Liver (tissue), 3 donors: Measurements from ENCODE around the gene FIBCD1.

Experiments used
- ATF3 ChIP-seq: IDR thresholded peaks from 2 replicates; pipeline ENCODE4 v1.6.1; 2016; ENCODE audit warnings: antibody characterized with exemption
- CTCF ChIP-seq: fragments of 150-350 bp; IDR thresholded peaks from 2 replicates; pipeline ENCODE4 v1.5.1; 2017; ENCODE audit warnings: improper control_type of control experiment, low read depth, low read length; ENCODE audit not compliant: missing input control
- HNF4G ChIP-seq: IDR thresholded peaks from 2 replicates; pipeline ENCODE4 v1.6.1; 2016; ENCODE audit warnings: antibody characterized with exemption
- JUND ChIP-seq, 2 donors: IDR thresholded peaks; 2 replicates each; pipeline ENCODE4 v1.6.1; 2016; ENCODE audit warnings: antibody characterized with exemption in 2 of 2
- NR2F2 ChIP-seq: IDR thresholded peaks from 2 replicates; pipeline ENCODE4 v1.6.1; 2016; ENCODE audit warnings: antibody characterized with exemption
- RAD21 ChIP-seq, 2 donors: IDR thresholded peaks; 2 replicates each; pipeline ENCODE4 v1.6.1; 2016; ENCODE audit warnings: antibody characterized with exemption in 2 of 2, mild to moderate bottlenecking in 2 of 2
- REST ChIP-seq: IDR thresholded peaks from 2 replicates; pipeline ENCODE4 v1.6.1; 2016; ENCODE audit warnings: antibody characterized with exemption, mild to moderate bottlenecking
- RXRA ChIP-seq, 2 donors: IDR thresholded peaks; 2 replicates each; pipeline ENCODE4 v1.6.1; 2017 to 2018; ENCODE audit warnings: antibody characterized with exemption in 2 of 2, mild to moderate bottlenecking in 1 of 2
- SP1 ChIP-seq: IDR thresholded peaks from 2 replicates; pipeline ENCODE4 v1.6.1; 2018; ENCODE audit warnings: antibody characterized with exemption, mild to moderate bottlenecking
- TAF1 ChIP-seq: conservative IDR thresholded peaks from 2 replicates; pipeline ENCODE4 v1.6.1; 2016; ENCODE audit warnings: antibody characterized with exemption, mild to moderate bottlenecking
- TF ChIP-seq, protein P1 (sequence below): IDR thresholded peaks from 2 replicates; pipeline ENCODE4 v1.6.1; 2016; ENCODE audit warnings: antibody characterized with exemption
- TF ChIP-seq, protein P2 (sequence below): IDR thresholded peaks from 2 replicates; pipeline ENCODE4 v1.6.1; 2016; ENCODE audit warnings: antibody characterized with exemption
- donor health status: healthy.
- donor health status: healthy.

DNA sequence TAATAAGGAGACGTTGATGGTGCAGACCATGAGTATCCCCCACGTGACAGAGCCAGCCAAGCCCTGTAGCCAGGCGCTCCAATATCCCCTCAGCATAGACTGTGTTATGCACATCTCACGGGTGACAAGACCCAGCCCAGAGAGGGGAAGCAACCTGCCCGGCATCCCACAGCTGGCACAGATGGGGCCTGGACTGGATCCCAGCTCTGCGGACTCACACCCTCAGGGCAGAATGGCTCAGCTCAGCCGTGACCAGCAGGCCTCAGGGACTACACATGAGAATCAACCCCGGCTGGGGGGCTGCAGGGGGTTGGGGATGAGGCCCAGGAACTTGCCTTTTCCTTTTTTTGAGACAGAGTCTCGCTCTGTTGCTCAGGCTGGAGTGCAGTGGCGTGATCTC is 11.7 kb downstream of the FIBCD1 start:
- no peak for TF ChIP-seq CTCF
- TF ChIP-seq SP1 = no peak
- TF ChIP-seq REST = no peak
- TF ChIP-seq ATF3 = no peak
- TF ChIP-seq RXRA (IDR thresholded peaks at IDR 0.05) = no peak
- TF ChIP-seq JUND (IDR thresholded peaks at IDR 0.05) = no peak
- TF ChIP-seq, protein P1, sequence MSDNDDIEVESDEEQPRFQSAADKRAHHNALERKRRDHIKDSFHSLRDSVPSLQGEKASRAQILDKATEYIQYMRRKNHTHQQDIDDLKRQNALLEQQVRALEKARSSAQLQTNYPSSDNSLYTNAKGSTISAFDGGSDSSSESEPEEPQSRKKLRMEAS = no peak
- TF ChIP-seq HNF4G = no peak
- TF ChIP-seq, protein P2, sequence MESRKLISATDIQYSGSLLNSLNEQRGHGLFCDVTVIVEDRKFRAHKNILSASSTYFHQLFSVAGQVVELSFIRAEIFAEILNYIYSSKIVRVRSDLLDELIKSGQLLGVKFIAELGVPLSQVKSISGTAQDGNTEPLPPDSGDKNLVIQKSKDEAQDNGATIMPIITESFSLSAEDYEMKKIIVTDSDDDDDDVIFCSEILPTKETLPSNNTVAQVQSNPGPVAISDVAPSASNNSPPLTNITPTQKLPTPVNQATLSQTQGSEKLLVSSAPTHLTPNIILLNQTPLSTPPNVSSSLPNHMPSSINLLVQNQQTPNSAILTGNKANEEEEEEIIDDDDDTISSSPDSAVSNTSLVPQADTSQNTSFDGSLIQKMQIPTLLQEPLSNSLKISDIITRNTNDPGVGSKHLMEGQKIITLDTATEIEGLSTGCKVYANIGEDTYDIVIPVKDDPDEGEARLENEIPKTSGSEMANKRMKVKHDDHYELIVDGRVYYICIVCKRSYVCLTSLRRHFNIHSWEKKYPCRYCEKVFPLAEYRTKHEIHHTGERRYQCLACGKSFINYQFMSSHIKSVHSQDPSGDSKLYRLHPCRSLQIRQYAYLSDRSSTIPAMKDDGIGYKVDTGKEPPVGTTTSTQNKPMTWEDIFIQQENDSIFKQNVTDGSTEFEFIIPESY = no peak
- no peak for TF ChIP-seq NR2F2
- no peak for TF ChIP-seq RAD21 (IDR thresholded peaks at IDR 0.05)
- no peak for TF ChIP-seq TAF1
